ENCODE data around the gene RPLP2.

The RPLP2 gene

GRCh38 chr11:769887-770641 lies 39.7 kb upstream of the RPLP2 start:
- ATAC-seq (ENCODE audit: low read depth) = no peak
- DNase-seq (ENCODE audit: low spot score in 2 of 2) = no peak
- Mint-ChIP-seq H3K36me3 (no peaks in the 10 kb centered on the region), H3K4me1 (no peaks in the 10 kb centered on the region), H3K9me3 (no peaks in the 10 kb centered on the region), H3K27me3 (no peaks in the 10 kb centered on the region), H3K27ac (no peak overlapping the region), H3K4me3 (no peak overlapping the region)

DNA sequence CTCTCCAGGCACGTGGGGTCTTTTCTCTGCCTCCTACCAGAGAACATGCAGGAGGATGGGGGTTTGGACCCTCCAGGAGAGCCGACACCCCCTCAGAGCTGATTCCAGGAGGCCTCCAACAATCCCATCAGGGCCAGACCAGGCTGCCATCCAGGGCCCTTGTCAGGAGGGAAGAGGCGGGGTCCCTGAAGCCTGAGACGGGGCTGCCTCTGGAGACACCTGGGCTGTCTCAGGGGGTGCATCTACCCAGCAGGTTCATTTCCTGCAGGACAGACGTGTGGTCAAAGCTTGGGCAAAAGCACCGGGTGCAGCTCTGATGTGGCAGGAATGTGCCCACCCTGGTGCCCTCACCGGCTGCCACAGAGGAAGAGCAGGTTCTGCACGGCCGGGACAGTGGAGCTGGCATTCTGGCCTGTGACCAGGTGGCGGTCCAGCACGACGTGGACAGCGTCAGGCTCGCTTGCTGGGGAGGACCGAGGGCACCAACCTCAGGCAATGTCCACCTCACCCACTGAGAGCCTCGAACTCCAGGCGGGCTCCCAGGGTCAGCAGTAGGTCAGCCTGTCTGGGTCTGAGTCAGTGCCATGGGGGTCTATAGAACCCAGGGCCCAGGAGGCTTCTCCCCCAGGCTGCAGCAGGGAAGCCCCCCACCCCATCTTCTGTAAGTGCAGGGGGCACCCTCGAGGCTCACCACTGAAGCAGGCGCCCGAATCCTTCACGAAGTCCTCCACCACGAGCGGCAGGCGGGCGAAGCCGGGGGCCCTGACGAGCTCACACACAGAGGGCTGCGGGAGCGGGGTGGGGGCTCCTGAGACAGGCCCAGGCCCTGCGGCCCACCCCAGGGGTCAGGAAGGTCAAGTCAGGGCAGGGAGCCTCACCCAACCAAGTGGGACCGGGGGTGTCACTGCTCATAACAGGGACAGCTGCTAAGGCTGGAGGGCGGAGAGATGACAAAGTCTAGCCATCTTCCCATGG lies 38.8 kb upstream of the RPLP2 start:
- ATAC-seq (ENCODE audit: low read depth) = no peak
- Mint-ChIP-seq H3K4me1 (peaks cover 2% of the 10 kb centered on the region), H3K36me3 (no peaks in the 10 kb centered on the region), H3K4me3 (no peak overlapping the region), H3K9me3 (no peaks in the 10 kb centered on the region), H3K27me3 (no peaks in the 10 kb centered on the region), H3K27ac (no peak overlapping the region)
- DNase-seq (ENCODE audit: low spot score in 2 of 2) = no peak

DNA sequence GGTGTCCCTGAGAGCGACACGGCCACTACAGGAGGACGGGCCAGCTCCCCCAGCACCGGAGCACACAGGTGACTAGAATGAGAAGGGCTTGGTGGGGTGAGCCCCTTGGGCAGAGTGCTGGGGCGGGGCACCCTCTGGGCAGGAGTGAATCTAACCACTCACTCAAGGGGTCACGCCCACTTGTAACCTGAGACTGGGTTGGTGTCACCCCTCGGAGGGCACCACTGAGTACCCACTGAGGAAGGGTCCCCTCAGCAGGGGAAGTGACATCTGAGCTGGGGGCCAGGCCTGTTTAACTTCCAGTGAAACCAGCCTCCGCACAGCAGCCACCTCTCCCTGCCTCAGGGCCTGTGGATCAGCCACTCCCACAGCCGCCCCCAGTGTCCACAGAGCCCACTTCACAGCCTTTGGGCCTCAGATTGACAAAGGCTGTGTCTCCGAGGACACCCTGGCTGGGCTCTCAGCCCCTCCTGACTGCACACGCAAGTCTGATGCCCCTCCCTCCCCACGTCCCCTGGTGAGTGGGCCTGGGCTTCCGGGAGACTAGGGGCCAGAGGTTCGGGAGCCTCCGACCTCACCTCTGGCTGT lies 38.1 kb upstream of the RPLP2 start:
- Mint-ChIP-seq H3K4me3 (no peak overlapping the region), H3K9me3 (no peaks in the 10 kb centered on the region), H3K27me3 (no peaks in the 10 kb centered on the region), H3K36me3 (no peaks in the 10 kb centered on the region), H3K4me1 (peaks cover 6% of the 10 kb centered on the region), H3K27ac (no peak overlapping the region)
- DNase-seq (ENCODE audit: low spot score in 2 of 2) = no peak
- no peak for ATAC-seq (ENCODE audit: low read depth)

- no peak overlapping the region for H3K4me3 Mint-ChIP-seq
- H3K36me3 Mint-ChIP-seq = no peaks in the 10 kb centered on the region
- H3K4me1 Mint-ChIP-seq = peaks cover 6% of the 10 kb centered on the region
- ATAC-seq (ENCODE audit: low read depth) (no peak), DNase-seq (ENCODE audit: low spot score in 2 of 2) (no peak)
- no peaks in the 10 kb centered on the region for H3K9me3 Mint-ChIP-seq
- H3K27me3 Mint-ChIP-seq = no peaks in the 10 kb centered on the region
- no peak overlapping the region for H3K27ac Mint-ChIP-seq
Measured at GRCh38 chr11:772429-773390, 37.1 kb upstream of the RPLP2 start.

- Mint-ChIP-seq H3K27ac (no peak overlapping the region), H3K36me3 (no peaks in the 10 kb centered on the region), H3K27me3 (no peaks in the 10 kb centered on the region), H3K9me3 (no peaks in the 10 kb centered on the region), H3K4me1 (peaks cover 6% of the 10 kb centered on the region), H3K4me3 (no peak overlapping the region)
- DNase-seq (ENCODE audit: low spot score in 2 of 2) (no peak), ATAC-seq (ENCODE audit: low read depth) (no peak)
Measured at GRCh38 chr11:773425-773824, 36.3 kb upstream of the RPLP2 start.

- H3K4me1 Mint-ChIP-seq = peaks cover 7% of the 10 kb centered on the region
- DNase-seq (ENCODE audit: low spot score in 2 of 2) (no peak), ATAC-seq (ENCODE audit: low read depth) (no peak)
- no peak overlapping the region for H3K27ac Mint-ChIP-seq
- H3K9me3 Mint-ChIP-seq = no peaks in the 10 kb centered on the region
- H3K4me3 Mint-ChIP-seq = no peak overlapping the region
- H3K36me3 Mint-ChIP-seq = no peaks in the 10 kb centered on the region
- H3K27me3 Mint-ChIP-seq = no peaks in the 10 kb centered on the region
Measured at GRCh38 chr11:773830-774229, 35.9 kb upstream of the RPLP2 start.

DNA sequence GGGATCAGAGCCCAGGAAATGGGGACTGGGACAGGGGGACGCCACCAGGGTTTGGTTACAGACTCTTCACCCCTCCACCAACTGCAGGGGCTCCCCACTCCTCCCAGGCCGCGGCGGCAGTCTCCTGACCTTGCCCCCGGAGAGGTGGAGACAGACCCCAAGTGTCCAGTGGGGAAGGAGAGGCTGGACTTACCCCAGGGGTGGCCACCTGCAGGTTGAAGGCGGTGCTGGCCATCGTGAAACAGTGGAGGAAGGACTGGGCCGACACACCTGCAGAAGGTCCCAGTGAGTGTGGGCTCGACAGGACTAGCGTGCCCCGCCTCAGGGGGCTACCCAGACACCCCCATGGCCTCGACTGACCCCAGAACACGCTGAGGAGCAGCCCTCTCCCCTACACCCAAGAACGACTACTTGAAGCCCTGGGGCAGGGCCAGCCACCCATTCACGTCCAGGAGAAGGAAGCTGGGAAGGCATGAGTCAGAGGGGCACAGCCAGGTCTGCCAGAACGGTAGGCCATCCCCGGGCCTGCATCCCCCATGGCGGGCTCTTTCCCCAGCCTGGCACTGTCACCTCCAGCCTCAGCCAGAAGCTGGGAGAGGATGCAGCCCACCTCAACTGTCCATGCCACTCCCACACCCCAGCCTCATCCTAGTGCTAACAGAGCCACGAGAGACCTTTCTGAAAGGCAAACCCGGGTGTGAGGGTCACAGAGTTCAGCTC lies 34.7 kb upstream of the RPLP2 start:
- DNase-seq (ENCODE audit: low spot score in 2 of 2) (no peak), ATAC-seq (ENCODE audit: low read depth) (no peak)
- Mint-ChIP-seq H3K9me3 (no peaks in the 10 kb centered on the region), H3K4me3 (peak overlapping the region; percentile 53), H3K27me3 (no peaks in the 10 kb centered on the region), H3K4me1 (peaks cover 8% of the 10 kb centered on the region), H3K27ac (no peak overlapping the region), H3K36me3 (no peaks in the 10 kb centered on the region)

GRCh38 chr11:776263-776560 lies 33.6 kb upstream of the RPLP2 start:
- Mint-ChIP-seq H3K27ac (no peak overlapping the region), H3K36me3 (no peaks in the 10 kb centered on the region), H3K4me3 (peak overlapping the region; percentile 81), H3K27me3 (no peaks in the 10 kb centered on the region), H3K4me1 (peaks cover 8% of the 10 kb centered on the region), H3K9me3 (no peaks in the 10 kb centered on the region)
- no peak for ATAC-seq (ENCODE audit: low read depth)
- no peak for DNase-seq (ENCODE audit: low spot score in 2 of 2)

- Mint-ChIP-seq H3K9me3 (no peaks in the 10 kb centered on the region), H3K36me3 (no peaks in the 10 kb centered on the region), H3K4me3 (peak overlapping the region; percentile 81)
Measured at GRCh38 chr11:776561-777287, 33.0 kb upstream of the RPLP2 start.

GRCh38 chr11:777288-778255 lies 32.2 kb upstream of the RPLP2 start, which contains the start of gene GATD1:
Gene GATD1 (minus strand): TSS chr11:777487. CDS start chr11:777462, 25 bp downstream.
- ATAC-seq (ENCODE audit: low read depth) = peak; percentile 91
- Mint-ChIP-seq H3K4me3 (peak within 1 kb of the TSS; percentile 81), H3K27me3 (no peaks in the 10 kb centered on the region), H3K4me1 (peaks cover 8% of the 10 kb centered on the region), H3K9me3 (no peaks in the 10 kb centered on the region), H3K36me3 (no peaks in the 10 kb centered on the region), H3K27ac (no peak within 1 kb of the TSS)
- peak; percentile 95 to 97 for DNase-seq (ENCODE audit: low spot score in 2 of 2)

More at GRCh38 chr11:776561-777287, 33.0 kb upstream of the RPLP2 start:
- Mint-ChIP-seq H3K27me3 (no peaks in the 10 kb centered on the region), H3K4me1 (peaks cover 8% of the 10 kb centered on the region), H3K27ac (no peak overlapping the region)
- ATAC-seq (ENCODE audit: low read depth) = peak; percentile 48
- no peak for DNase-seq (ENCODE audit: low spot score in 2 of 2)

- peak overlapping the region; percentile 56 for H3K4me3 Mint-ChIP-seq
Measured at GRCh38 chr11:778976-779954, 30.5 kb upstream of the RPLP2 start.

More at GRCh38 chr11:778976-779954, 30.5 kb upstream of the RPLP2 start:
- DNase-seq (ENCODE audit: low spot score in 2 of 2) (peak in 1 of 2 donors; percentile 10), ATAC-seq (ENCODE audit: low read depth) (no peak)
- no peaks in the 10 kb centered on the region for H3K36me3 Mint-ChIP-seq
- H3K27me3 Mint-ChIP-seq = no peaks in the 10 kb centered on the region
- H3K9me3 Mint-ChIP-seq = no peaks in the 10 kb centered on the region
- H3K27ac Mint-ChIP-seq = no peak overlapping the region
- H3K4me1 Mint-ChIP-seq = peaks cover 8% of the 10 kb centered on the region

Data from memory B cell (primary cell).